Astrocyte (in vitro differentiated cells and primary cell): Measurements from ENCODE around the gene PLXNC1. TPM values are rescaled to one million over a fixed set of nuclear protein-coding genes. Genes with fewer than 3 reads are reported as not detected.

Source experiments
- DNase-seq: peaks from one replicate; pipeline ENCODE4 v3.0.0-alpha.2; 2010; ENCODE audit warnings: low read depth
- FAIRE-seq: peaks from 2 replicates; lab custom pipeline; 2011; peaks lifted over from hg19 to GRCh38; lab: Jason Lieb, UNC
- H2AFZ ChIP-seq: 2 replicates; pipeline ENCODE4 v1.6.0; 2012; ENCODE audit warnings: low read depth, low read length, inconsistent platforms
- H3K27ac ChIP-seq: 2 replicates; pipeline ENCODE4 v1.5.1; 2011; ENCODE audit warnings: low read depth, low read length, inconsistent platforms
- H3K27me3 ChIP-seq: 2 replicates; pipeline ENCODE4 v1.6.0; 2011; ENCODE audit warnings: low read length, inconsistent platforms; ENCODE audit not compliant: insufficient read depth
- H3K36me3 ChIP-seq: 2 replicates; pipeline ENCODE4 v1.5.1; 2011; ENCODE audit warnings: low read length, inconsistent platforms; ENCODE audit not compliant: insufficient read depth
- H3K4me1 ChIP-seq: 2 replicates; pipeline ENCODE4 v1.5.1; 2011; ENCODE audit warnings: low read length, inconsistent platforms; ENCODE audit not compliant: insufficient read depth
- H3K4me2 ChIP-seq: 2 replicates; pipeline ENCODE4 v1.6.0; 2012; ENCODE audit warnings: low read length, inconsistent platforms
- H3K4me3 ChIP-seq: 2 replicates; pipeline ENCODE4 v1.5.1; 2011; ENCODE audit warnings: low read depth, mild to moderate bottlenecking, low read length, inconsistent platforms; ENCODE audit not compliant: insufficient read depth
- H3K79me2 ChIP-seq: 2 replicates; pipeline ENCODE4 v1.6.0; 2012; ENCODE audit warnings: mild to moderate bottlenecking, low read length, inconsistent platforms; ENCODE audit not compliant: insufficient read depth
- H3K9ac ChIP-seq: 2 replicates; pipeline ENCODE4 v1.6.0; 2012; ENCODE audit warnings: mild to moderate bottlenecking, low read length, inconsistent platforms
- H3K9me3 ChIP-seq: 2 replicates; pipeline ENCODE4 v1.5.1; 2012; ENCODE audit warnings: low read depth, mild to moderate bottlenecking, low read length, inconsistent platforms; ENCODE audit not compliant: insufficient read depth
- H4K20me1 ChIP-seq: 2 replicates; pipeline ENCODE4 v1.6.0; 2012; ENCODE audit warnings: low read length, inconsistent platforms; ENCODE audit not compliant: insufficient read depth
- H3K27ac Mint-ChIP-seq: one replicate; pipeline ENCODE4 v1.8.0; 2021; ENCODE audit warnings: mild to moderate bottlenecking, mixed read lengths; ENCODE audit not compliant: unreplicated experiment
- H3K27me3 Mint-ChIP-seq: one replicate; pipeline ENCODE4 v1.8.0; 2021; ENCODE audit warnings: low read depth, mixed read lengths; ENCODE audit not compliant: unreplicated experiment
- H3K36me3 Mint-ChIP-seq: one replicate; pipeline ENCODE4 v1.8.0; 2021; ENCODE audit warnings: low read depth, mixed read lengths; ENCODE audit not compliant: unreplicated experiment
- H3K4me1 Mint-ChIP-seq: one replicate; pipeline ENCODE4 v1.8.0; 2021; ENCODE audit warnings: low read depth, mixed read lengths; ENCODE audit not compliant: unreplicated experiment
- H3K4me3 Mint-ChIP-seq: one replicate; pipeline ENCODE4 v1.8.0; 2021; ENCODE audit warnings: mild to moderate bottlenecking, moderate library complexity, mixed read lengths; ENCODE audit not compliant: unreplicated experiment
- H3K9me3 Mint-ChIP-seq: one replicate; pipeline ENCODE4 v1.8.0; 2021; ENCODE audit warnings: mild to moderate bottlenecking, mixed read lengths; ENCODE audit not compliant: unreplicated experiment
- EZH2 ChIP-seq: IDR thresholded peaks from 2 replicates; pipeline ENCODE4 v1.6.1; 2012; ENCODE audit warnings: mild to moderate bottlenecking, low read length, inconsistent platforms; ENCODE audit not compliant: insufficient read depth
- total RNA-seq: library from RNA; stranded (reverse); gene quantifications from 2 replicates; pipeline ENCODE4 v1.2.1, GENCODE V29; 2021
- TF ChIP-seq, protein P1 (sequence below): IDR thresholded peaks from 2 replicates; pipeline ENCODE4 v1.5.1; 2011; ENCODE audit warnings: low read depth, mild to moderate bottlenecking, inconsistent platforms, low read length, moderate library complexity; ENCODE audit not compliant: insufficient read depth

The PLXNC1 gene
- total RNA-seq, 1 donor from 2014 or later = 6.9 TPM

DNA sequence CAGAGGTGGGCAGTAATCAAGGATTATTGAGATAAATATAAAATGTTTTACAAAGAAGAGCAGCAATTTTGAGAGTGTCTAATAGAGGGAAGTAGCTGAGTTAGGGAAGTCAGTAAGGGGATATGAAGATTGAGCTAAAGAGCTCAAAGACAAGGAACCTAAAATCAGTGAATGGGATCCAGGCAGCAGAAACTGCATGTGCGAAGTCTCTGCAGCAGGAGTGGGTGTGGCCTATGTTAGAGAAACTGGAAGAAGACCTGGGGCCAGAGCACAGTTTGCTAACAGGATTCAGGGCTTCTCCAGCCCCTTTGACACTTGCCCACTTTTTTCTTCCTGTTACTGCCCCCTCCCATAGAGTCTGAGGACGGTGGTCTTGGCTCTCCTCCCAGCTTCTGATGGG lies 36.3 kb upstream of the PLXNC1 start:
- no peak overlapping the region for H3K27ac Mint-ChIP-seq

DNA sequence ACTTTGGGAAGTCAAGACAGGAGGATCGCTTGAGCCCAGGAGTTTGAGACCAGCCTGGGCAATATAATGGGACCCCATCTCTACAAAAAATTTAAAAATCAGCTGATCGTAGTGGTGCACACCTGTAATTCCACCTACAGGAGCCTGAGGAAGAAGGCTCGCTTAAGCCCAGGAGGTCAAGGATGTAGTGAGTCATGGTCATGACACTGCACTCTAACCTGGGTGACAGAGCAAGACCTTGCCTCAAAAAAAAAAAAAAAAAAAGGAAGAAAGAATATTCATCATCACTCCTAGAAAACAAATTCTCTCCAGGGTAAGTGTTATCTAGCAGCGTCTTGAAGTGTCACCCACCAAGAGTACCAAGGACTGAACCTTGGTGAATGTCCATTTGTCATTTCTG lies 34.2 kb upstream of the PLXNC1 start:
- H3K4me3 Mint-ChIP-seq = no peak overlapping the region

More for the DNA sequence above, 36.3 kb upstream of the PLXNC1 start:
- Histone ChIP-seq H3K4me3 (no peak overlapping the region), H3K27me3 (no peaks in the 10 kb centered on the region), H2AFZ (no peak overlapping the region), H3K9me3 (no peaks in the 10 kb centered on the region), H3K9ac (no peak overlapping the region), H3K36me3 (no peaks in the 10 kb centered on the region), H3K4me1 (no peaks in the 10 kb centered on the region), H3K4me2 (no peak overlapping the region), H3K79me2 (no peaks in the 10 kb centered on the region), H3K27ac (no peak overlapping the region), H4K20me1 (no peaks in the 10 kb centered on the region)
- DNase-seq = no peak
- peaks cover 4% of the 10 kb centered on the region for H3K27me3 Mint-ChIP-seq
- FAIRE-seq = no peak
- H3K36me3 Mint-ChIP-seq = no peaks in the 10 kb centered on the region
- H3K4me1 Mint-ChIP-seq = peaks cover 12% of the 10 kb centered on the region
- no peaks in the 10 kb centered on the region for H3K9me3 Mint-ChIP-seq
- TF ChIP-seq EZH2 = no peak
- TF ChIP-seq, protein P1, sequence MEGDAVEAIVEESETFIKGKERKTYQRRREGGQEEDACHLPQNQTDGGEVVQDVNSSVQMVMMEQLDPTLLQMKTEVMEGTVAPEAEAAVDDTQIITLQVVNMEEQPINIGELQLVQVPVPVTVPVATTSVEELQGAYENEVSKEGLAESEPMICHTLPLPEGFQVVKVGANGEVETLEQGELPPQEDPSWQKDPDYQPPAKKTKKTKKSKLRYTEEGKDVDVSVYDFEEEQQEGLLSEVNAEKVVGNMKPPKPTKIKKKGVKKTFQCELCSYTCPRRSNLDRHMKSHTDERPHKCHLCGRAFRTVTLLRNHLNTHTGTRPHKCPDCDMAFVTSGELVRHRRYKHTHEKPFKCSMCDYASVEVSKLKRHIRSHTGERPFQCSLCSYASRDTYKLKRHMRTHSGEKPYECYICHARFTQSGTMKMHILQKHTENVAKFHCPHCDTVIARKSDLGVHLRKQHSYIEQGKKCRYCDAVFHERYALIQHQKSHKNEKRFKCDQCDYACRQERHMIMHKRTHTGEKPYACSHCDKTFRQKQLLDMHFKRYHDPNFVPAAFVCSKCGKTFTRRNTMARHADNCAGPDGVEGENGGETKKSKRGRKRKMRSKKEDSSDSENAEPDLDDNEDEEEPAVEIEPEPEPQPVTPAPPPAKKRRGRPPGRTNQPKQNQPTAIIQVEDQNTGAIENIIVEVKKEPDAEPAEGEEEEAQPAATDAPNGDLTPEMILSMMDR = no peak
- H3K4me3 Mint-ChIP-seq = no peak overlapping the region

DNA sequence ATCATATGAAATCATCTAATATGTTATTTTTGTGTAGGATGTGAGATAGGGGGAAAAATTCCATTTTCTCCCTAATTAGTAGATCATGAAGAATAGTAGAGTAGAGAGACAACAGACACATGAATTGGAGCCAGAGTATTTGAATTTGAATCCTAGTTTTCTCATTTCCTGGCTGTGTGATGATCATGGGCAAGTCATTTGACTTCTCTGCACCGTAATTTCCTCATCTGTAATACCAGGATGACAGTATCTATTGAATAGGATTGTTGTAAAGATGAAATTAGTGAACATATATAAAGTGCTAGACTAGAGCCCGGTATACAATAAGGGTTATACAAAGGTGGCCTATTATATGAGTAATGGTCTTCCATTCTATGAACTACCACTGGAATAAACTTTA lies 32.2 kb upstream of the PLXNC1 start:
- no peaks in the 10 kb centered on the region for H3K4me1 Mint-ChIP-seq
- TF ChIP-seq EZH2 = no peak
- TF ChIP-seq, protein P1 = no peak
- Histone ChIP-seq H3K9ac (no peak overlapping the region), H4K20me1 (no peaks in the 10 kb centered on the region), H3K4me3 (no peak overlapping the region), H3K36me3 (no peaks in the 10 kb centered on the region), H3K27me3 (no peaks in the 10 kb centered on the region), H3K79me2 (no peaks in the 10 kb centered on the region), H3K4me2 (no peak overlapping the region), H3K27ac (no peak overlapping the region), H3K9me3 (no peaks in the 10 kb centered on the region), H3K4me1 (no peaks in the 10 kb centered on the region), H2AFZ (no peak overlapping the region)
- FAIRE-seq = no peak
- no peaks in the 10 kb centered on the region for H3K36me3 Mint-ChIP-seq
- no peak for DNase-seq
- no peak overlapping the region for H3K4me3 Mint-ChIP-seq
- peaks cover 2% of the 10 kb centered on the region for H3K27me3 Mint-ChIP-seq
- H3K9me3 Mint-ChIP-seq = no peaks in the 10 kb centered on the region
- no peak overlapping the region for H3K27ac Mint-ChIP-seq

More for the DNA sequence above, 34.2 kb upstream of the PLXNC1 start:
- Mint-ChIP-seq H3K4me1 (peaks cover 6% of the 10 kb centered on the region), H3K27me3 (peaks cover 4% of the 10 kb centered on the region), H3K9me3 (no peaks in the 10 kb centered on the region), H3K36me3 (no peaks in the 10 kb centered on the region), H3K27ac (no peak overlapping the region)
- Histone ChIP-seq H3K27ac (no peak overlapping the region), H3K79me2 (no peaks in the 10 kb centered on the region), H3K9ac (no peak overlapping the region), H3K4me1 (no peaks in the 10 kb centered on the region), H3K36me3 (no peaks in the 10 kb centered on the region), H2AFZ (no peak overlapping the region), H3K9me3 (no peaks in the 10 kb centered on the region), H3K4me2 (no peak overlapping the region), H3K27me3 (no peaks in the 10 kb centered on the region), H3K4me3 (no peak overlapping the region), H4K20me1 (no peaks in the 10 kb centered on the region)
- FAIRE-seq = no peak
- TF ChIP-seq, protein P1 = no peak
- no peak for TF ChIP-seq EZH2
- DNase-seq = no peak
